GM12865 (cell line): ENCODE results near the gene EDN2.

ENCODE experiments used
- DNase-seq: peaks from one replicate; pipeline ENCODE4 v3.0.0; 2010; ENCODE audit warnings: low read depth
- H3K4me3 ChIP-seq: 2 replicates; pipeline ENCODE4 v1.5.1; 2011; ENCODE audit warnings: mild to moderate bottlenecking, low read depth, low read length, control low read depth
- TF ChIP-seq, protein P1 (sequence below): IDR thresholded peaks from 2 replicates; pipeline ENCODE4 v1.5.1; 2011; ENCODE audit warnings: low read length, control low read depth, low read depth, inconsistent platforms; ENCODE audit not compliant: insufficient read depth; ENCODE audit errors: missing control alignments

The EDN2 gene

DNA sequence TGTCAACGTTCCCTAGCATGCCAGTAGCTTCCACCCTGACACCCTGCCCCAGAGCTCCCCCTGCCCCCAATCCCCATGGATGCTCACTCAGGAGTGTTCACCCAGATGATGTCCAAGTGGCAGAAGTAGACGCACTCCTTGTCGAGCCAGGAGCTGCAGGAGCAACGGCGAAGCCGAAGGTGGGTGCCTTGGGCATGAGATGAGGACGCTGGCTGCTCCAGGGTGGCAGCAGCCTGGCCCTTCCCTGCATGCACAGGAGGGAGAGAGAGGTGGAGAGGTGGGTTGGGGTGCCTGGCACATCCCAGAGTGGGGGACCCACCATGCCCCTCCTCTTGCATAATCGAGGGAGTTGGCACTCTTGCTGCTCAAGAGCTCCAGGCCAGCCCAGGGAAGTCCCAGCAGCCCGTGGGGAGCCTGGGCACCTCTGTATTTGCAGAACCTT, 502 bp downstream of the EDN2 start:
- H3K4me3 ChIP-seq, result no peak overlapping the region
- no peak for DNase-seq
- TF ChIP-seq, protein P1, sequence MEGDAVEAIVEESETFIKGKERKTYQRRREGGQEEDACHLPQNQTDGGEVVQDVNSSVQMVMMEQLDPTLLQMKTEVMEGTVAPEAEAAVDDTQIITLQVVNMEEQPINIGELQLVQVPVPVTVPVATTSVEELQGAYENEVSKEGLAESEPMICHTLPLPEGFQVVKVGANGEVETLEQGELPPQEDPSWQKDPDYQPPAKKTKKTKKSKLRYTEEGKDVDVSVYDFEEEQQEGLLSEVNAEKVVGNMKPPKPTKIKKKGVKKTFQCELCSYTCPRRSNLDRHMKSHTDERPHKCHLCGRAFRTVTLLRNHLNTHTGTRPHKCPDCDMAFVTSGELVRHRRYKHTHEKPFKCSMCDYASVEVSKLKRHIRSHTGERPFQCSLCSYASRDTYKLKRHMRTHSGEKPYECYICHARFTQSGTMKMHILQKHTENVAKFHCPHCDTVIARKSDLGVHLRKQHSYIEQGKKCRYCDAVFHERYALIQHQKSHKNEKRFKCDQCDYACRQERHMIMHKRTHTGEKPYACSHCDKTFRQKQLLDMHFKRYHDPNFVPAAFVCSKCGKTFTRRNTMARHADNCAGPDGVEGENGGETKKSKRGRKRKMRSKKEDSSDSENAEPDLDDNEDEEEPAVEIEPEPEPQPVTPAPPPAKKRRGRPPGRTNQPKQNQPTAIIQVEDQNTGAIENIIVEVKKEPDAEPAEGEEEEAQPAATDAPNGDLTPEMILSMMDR, result no peak

DNA sequence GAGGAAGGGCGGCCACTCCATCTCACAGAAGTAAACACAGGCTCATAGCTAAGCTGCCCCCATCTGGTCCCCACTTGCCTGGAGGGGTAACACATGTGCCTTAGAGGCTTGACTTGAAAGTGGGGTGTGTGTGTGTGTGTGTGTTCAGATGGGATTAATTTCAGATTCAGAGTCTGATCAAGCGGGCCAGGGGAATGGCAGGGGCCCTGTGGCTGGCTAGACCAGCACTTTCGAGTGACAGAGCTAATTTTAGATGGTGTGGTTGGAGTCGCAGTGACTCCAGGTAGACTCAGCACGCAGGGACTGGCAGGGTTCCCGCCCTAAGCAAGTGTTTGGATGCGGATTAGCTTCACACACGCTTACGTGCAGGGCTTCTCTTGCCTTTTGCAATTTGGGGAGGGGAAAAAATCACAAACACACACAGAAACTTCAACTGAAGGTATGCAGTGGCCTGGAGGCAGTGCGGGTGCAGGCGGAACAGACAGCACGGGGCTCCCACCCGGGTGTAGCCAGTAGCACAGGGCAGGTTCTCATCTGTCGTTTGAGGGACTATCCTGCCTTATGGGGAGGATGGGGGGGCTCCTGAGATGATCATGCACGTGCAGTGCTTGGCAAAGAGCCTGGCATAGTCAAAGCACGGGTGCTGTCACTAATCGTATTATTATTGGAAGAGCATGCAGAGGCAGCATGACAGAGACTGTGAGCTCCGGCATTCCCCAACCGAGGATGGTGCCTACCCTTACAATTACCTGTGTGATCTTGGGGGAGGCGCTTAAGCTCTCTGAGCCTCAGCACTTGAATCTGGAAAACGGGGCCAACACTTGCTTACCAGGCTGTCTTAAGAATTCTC, 1.3 kb downstream of the EDN2 start:
- DNase-seq, result no peak
- TF ChIP-seq, protein P1, result no peak
- H3K4me3 ChIP-seq, result no peak overlapping the region

DNA sequence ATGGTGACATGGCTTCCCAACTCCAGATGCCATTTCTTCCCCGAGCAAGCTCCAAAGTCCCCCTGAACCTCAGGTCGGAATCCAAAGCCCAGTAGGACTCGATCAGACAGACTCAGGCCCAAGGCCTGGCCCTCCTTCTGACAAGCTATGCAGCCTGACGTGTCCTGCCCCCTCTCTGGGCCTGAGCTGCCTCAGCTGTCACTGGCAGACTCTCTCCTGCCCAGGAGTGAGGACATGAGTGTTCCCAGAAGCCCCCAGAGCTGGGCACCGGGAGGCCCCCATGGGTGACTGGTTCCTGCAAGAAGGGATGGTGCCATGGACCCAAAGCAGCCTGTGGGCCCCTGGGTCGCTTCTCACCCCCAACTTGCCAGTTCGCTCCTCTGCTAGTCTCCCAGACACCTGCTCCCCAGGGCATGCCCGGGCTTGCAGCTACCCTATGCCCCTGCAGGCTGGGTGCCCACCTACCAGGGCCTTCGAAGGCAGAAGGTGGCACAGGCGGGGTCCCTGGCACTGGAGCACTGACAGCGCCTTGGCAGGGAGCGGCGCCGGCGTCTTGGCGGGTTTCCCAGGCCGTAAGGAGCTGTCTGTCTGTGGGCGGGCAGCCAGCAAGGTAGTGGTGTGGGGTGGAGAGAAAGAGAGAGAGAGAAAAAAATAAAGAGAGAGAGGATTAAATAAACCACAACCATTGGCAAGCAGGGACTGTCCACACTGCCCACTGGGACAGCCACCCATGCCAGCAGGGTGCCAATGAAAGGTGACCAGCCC, 2.3 kb downstream of the EDN2 start:
- TF ChIP-seq, protein P1, result no peak
- DNase-seq, result no peak
- H3K4me3 ChIP-seq, result no peak overlapping the region

DNA sequence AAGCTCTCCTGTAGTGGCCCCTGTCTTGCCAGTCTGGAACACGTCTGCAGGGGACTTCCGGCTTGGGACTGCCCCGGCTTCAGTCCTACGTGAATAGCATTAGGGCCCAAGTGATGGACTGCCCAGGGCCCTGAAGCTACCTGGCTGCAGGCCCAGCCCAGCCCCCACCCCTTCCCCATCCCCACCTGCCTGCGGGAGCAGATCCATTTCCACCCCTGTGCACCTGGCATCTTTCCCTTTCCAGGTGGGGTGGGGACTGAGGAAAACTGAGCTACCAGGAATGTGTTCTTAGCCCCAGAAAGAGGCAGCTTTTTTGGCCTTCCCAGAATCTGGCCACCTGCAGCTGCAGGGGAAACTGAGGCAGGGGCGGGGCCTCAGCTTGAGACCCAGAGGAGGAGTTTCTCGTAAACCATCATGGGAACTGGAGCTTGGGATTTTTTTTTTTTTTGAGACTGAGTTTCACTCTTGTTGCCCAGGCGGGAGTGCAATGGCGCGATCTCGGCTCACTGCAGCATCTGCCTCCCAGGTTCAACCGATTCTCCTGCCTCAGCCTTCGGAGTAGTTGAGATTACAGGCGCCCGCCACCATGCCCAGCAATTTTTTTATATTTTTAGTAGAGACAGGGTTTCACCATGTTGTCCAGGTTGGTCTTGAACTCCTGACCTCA, 3.2 kb downstream of the EDN2 start:
- TF ChIP-seq, protein P1, result no peak
- DNase-seq, result no peak

DNA sequence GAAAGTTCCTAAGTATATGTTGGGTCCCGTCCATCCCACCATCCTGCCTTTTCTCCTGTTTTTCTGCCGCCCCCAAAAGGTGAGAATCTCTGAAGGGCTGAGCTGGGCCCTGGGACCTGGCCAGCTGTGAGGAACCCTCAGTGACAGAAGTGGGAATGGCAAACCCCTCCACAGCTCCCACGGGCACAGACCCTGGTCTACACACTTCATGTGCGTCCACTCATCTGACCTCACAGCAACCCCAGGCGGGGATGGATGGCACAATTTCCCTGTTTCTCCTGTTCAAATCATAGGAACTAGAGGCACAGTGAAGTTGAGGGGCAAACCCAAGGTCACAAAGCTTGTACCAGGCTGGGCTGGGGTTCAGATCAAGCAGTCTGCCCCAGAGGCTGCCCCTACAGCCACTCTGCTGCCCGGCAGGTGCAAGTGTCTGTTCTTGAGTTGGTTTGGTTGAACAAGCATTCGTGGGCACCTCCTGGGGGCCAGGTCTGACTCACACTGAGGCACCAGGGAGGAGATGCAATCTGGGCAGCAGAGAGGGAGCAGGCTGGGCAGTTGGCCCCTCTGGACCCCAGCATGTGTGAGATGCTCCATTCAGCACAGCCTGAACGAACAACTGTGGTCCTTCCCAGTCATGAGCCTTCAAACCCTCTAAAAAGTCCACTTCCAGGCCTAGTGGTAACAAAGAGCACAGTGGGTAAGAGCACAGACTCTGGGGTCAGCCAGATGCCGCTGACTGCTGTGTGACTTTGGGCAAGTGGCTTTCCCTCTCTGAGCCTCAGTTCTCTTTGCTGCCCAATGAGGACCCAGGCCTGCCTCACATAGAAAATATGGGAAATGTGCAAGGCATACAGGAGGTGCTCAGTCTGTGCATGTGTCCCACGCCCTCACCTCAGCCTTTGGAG, 4.0 kb downstream of the EDN2 start:
- TF ChIP-seq, protein P1, result no peak
- no peak overlapping the region for H3K4me3 ChIP-seq
- no peak for DNase-seq

More for the DNA sequence above, 3.2 kb downstream of the EDN2 start:
- no peak overlapping the region for H3K4me3 ChIP-seq

DNA sequence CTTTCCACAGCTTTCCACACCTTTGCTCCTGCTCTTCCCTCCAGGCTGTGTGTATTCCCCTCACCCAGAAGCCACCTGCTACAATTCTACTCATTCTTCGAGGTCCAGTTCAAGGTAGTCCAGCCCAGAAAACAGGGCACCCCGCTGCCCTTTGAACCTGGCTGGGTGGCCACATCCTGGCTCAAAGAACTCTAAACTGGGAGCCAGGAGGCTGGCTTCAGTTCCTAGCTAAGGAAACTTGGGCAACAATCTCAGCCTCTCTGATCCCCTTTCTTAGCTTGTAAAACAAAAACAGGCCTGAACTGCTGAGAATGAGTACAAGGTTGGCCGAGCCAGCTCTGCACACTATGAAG, 4.7 kb downstream of the EDN2 start:
- TF ChIP-seq, protein P1, result no peak
- DNase-seq, result no peak
- no peak overlapping the region for H3K4me3 ChIP-seq
